GM12874 (cell line): Measurements from ENCODE around the gene IRX4.

Experiments
- CTCF ChIP-seq: IDR thresholded peaks from 2 replicates; pipeline ENCODE4 v1.5.1; 2011; ENCODE audit warnings: low read depth, mild to moderate bottlenecking, control low read depth, low read length, moderate library complexity; ENCODE audit not compliant: insufficient read depth

The IRX4 gene

GRCh38 chr5:1847611-1848010, 35.1 kb downstream of the IRX4 start:
- TF ChIP-seq CTCF = no peak

GRCh38 chr5:1847056-1847455, 35.7 kb downstream of the IRX4 start:
- no peak for TF ChIP-seq CTCF

DNA sequence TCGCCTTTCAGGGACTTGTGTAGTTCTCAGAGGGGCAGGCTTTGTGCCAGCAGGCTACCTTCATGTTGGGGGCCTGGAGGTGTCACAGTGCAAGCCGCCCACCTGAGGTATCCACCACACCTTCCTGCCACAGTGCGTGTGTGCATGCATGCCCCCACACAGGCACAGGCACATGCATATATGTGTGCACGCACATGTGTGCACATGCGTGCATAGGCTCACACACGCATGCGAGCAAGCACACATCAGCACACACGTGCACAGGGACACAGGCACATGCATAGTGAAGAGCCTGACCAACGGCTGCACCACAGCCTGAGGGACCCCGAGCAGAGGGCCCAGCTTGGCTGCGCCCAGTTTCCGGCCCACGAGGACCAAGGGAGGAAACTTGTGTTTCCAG, 36.1 kb downstream of the IRX4 start:
- no peak for TF ChIP-seq CTCF

GRCh38 chr5:1845696-1846095, 37.0 kb downstream of the IRX4 start:
- no peak for TF ChIP-seq CTCF

DNA sequence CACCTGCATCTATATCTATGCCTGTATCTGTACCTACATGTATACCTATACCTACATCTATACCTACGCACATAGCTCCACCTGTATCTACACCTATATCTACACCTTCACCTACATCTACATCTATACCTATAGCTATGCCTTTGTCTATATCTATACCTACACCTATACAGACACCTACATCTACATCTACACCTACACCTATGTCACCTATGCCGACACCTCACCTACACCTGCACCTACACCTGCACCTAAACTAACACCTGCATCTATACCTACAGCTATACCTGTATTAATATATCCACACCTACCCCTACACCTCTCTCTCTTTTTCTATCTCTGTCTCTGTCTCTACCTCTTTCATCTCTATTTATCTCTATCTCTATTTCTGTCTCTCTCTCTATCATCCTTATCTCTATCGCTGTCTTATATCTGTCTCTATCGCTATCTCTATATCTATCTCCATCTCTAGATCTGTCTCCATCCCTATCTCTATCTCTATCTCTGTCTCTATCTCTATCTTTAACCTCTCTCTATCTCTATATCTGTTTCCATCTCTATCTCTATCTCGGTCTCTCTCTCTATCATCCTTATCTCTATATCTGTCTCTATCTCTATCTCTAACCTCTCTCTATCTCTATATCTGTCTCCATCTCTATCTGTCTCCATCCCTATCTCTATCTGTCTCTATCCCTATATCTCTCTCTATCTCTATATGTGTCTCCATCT, 37.9 kb downstream of the IRX4 start:
- TF ChIP-seq CTCF = no peak

DNA sequence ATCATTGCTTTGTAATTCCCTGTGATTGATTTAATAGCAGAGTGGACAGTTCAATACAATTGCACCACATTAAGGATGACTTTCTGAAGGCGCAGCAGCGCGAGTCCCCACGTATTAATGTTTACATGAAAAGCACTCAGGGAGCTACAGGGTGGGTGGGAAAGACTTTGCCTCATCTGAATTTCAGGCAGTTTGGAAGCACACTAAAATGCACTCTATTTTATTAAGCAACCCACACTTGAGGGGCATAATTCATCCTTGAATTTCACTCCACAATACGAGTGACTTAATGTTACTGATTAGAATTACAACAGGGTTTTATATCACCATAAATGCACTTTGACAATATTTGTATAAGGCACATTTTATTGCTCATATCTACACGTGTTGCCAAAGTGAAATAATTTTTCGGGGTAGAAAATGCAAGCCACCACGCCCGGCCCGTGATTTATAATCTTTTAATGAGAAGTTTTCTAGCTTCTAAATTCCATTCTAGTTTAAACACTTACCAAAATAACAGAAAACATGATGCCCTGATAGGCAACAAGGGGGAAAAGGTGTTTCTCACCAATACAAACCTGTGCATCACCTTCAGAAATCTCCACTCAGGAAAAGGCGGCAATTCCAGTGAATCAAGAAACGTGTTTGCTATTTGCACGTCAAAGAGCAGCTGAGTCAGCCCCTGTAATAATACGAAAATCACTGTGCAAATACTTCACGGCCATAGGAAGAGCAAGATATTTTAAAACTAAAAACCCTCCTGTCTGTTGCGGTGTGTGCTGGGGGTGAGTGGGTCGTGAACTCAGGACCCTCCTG, 40.5 kb downstream of the IRX4 start:
- TF ChIP-seq CTCF = no peak

- TF ChIP-seq CTCF = no peak
Observed at GRCh38 chr5:1840741-1841521, 41.8 kb downstream of the IRX4 start.
